ENCODE results near the gene TYMS.

- TF ChIP-seq ZBTB4 (CRISPR knock-in tag; IDR thresholded peaks at IDR 0.05) (no peak), CEBPB (IDR thresholded peaks at IDR 0.05; ENCODE audit: borderline replicate concordance in 1 of 2, low read depth in 2 of 2, low read length in 2 of 2) (no peak), POLR2AphosphoS2 (IDR thresholded peaks at IDR 0.05; ENCODE audit: low read depth, low read length) (no peak), SPI1 (IDR thresholded peaks at IDR 0.05; ENCODE audit: borderline replicate concordance, insufficient read depth, low read depth, low read length) (no peak), YY1 (IDR thresholded peaks at IDR 0.05; ENCODE audit: low read depth, low read length) (no peak), ZNF274 (IDR thresholded peaks at IDR 0.05; ENCODE audit: insufficient read depth, insufficient read length) (no peak), NFIC (IDR thresholded peaks at IDR 0.05; ENCODE audit: low read depth, low read length) (no peak), CTCF (IDR thresholded peaks at IDR 0.05 in 2 of 3, conservative IDR thresholded peaks at IDR 0.05 in 1 of 3; ENCODE audit: control insufficient read depth in 2 of 3, extremely low read depth in 1 of 3, insufficient read depth in 1 of 3, low read depth in 3 of 3, low read length in 3 of 3) (no peak)
Observed at GRCh38 chr18:610214-610928, 47.1 kb upstream of the TYMS start.

Measured in GM12878 (cell line).